H9 (cell line): ENCODE measurements around the gene LYAR. TPM values are rescaled to one million over a fixed set of nuclear protein-coding genes. Genes with fewer than 3 reads are reported as not detected.

ENCODE experiments used
- DNase-seq: peaks from one replicate; pipeline ENCODE4 v3.0.0-alpha.2; 2017
- H2AFZ ChIP-seq: one replicate; pipeline ENCODE4 v1.6.1; 2013; ENCODE audit warnings: mild to moderate bottlenecking, low read length, control low read depth, moderate library complexity
- H2AK5ac ChIP-seq: 2 replicates; pipeline ENCODE4 v1.6.1; 2013; ENCODE audit warnings: low read length, control low read depth, mixed read lengths; ENCODE audit not compliant: insufficient read length
- H2BK120ac ChIP-seq: one replicate; pipeline ENCODE4 v1.6.1; 2013; ENCODE audit warnings: low read depth, mild to moderate bottlenecking, low read length, control low read depth, inconsistent platforms; ENCODE audit not compliant: poor library complexity, severe bottlenecking
- H2BK12ac ChIP-seq: 2 replicates; pipeline ENCODE4 v1.6.1; 2013; ENCODE audit warnings: low read length, control low read depth, mixed read lengths, low read depth; ENCODE audit not compliant: insufficient read length
- H2BK15ac ChIP-seq: 2 replicates; pipeline ENCODE4 v1.6.1; 2013; ENCODE audit warnings: low read depth, low read length, control low read depth
- H2BK20ac ChIP-seq: one replicate; pipeline ENCODE4 v1.6.1; 2013; ENCODE audit warnings: low read depth, mild to moderate bottlenecking, low read length, control low read depth, inconsistent platforms; ENCODE audit not compliant: poor library complexity, severe bottlenecking
- H2BK5ac ChIP-seq: 2 replicates; pipeline ENCODE4 v1.6.1; 2013; ENCODE audit warnings: low read length, control low read depth, mixed read lengths; ENCODE audit not compliant: insufficient read length
- H3K14ac ChIP-seq: 2 replicates; pipeline ENCODE4 v1.6.1; 2013; ENCODE audit warnings: low read length, control low read depth; ENCODE audit not compliant: insufficient read depth
- H3K18ac ChIP-seq: 2 replicates; pipeline ENCODE4 v1.6.1; 2013; ENCODE audit warnings: low read depth, mild to moderate bottlenecking, mixed read lengths, low read length, control low read depth; ENCODE audit not compliant: insufficient read length
- H3K23ac ChIP-seq: 2 replicates; pipeline ENCODE4 v1.6.1; 2013; ENCODE audit warnings: low read length, control low read depth, mixed read lengths, low read depth; ENCODE audit not compliant: insufficient read length
- H3K23me2 ChIP-seq: 2 replicates; pipeline ENCODE4 v1.6.1; 2013; ENCODE audit warnings: low read depth, mild to moderate bottlenecking, mixed read lengths, low read length, control low read depth; ENCODE audit not compliant: insufficient read length, poor library complexity, severe bottlenecking
- H3K27ac ChIP-seq: 2 replicates; pipeline ENCODE4 v1.5.1; 2013; ENCODE audit warnings: low read length, control low read depth, mixed read lengths, low read depth; ENCODE audit not compliant: insufficient read length
- H3K27me3 ChIP-seq: 2 replicates; pipeline ENCODE4 v1.6.1; 2013; ENCODE audit warnings: low read length, control low read depth, inconsistent platforms; ENCODE audit not compliant: insufficient read depth
- H3K4ac ChIP-seq: 2 replicates; pipeline ENCODE4 v1.6.1; 2013; ENCODE audit warnings: low read depth, mild to moderate bottlenecking, control low read depth, inconsistent platforms, low read length, moderate library complexity
- H3K4me1 ChIP-seq: 2 replicates; pipeline ENCODE4 v1.6.1; 2013; ENCODE audit warnings: low read length, control low read depth, inconsistent platforms; ENCODE audit not compliant: insufficient read depth
- H3K4me2 ChIP-seq: 2 replicates; pipeline ENCODE4 v1.6.1; 2013; ENCODE audit warnings: low read length, control low read depth, mixed read lengths; ENCODE audit not compliant: insufficient read length, insufficient read depth
- H3K56ac ChIP-seq: 2 replicates; pipeline ENCODE4 v1.6.1; 2013; ENCODE audit warnings: low read depth, mild to moderate bottlenecking, mixed read lengths, low read length, control low read depth; ENCODE audit not compliant: insufficient read length
- H3K79me1 ChIP-seq: 2 replicates; pipeline ENCODE4 v1.6.1; 2013; ENCODE audit warnings: low read depth, mild to moderate bottlenecking, moderate library complexity, low read length, control low read depth, inconsistent platforms; ENCODE audit not compliant: insufficient read depth, poor library complexity, severe bottlenecking
- H3K79me2 ChIP-seq: 2 replicates; pipeline ENCODE4 v1.6.1; 2013; ENCODE audit warnings: low read length, control low read depth, inconsistent platforms; ENCODE audit not compliant: insufficient read depth
- H3K9ac ChIP-seq: 2 replicates; pipeline ENCODE4 v1.6.1; 2013; ENCODE audit warnings: low read length, control low read depth, mixed read lengths; ENCODE audit not compliant: insufficient read length; ENCODE audit errors: extremely low read depth
- H3K9me3 ChIP-seq: one replicate; pipeline ENCODE4 v1.6.1; 2013; ENCODE audit warnings: low read depth, low read length, inconsistent platforms; ENCODE audit not compliant: control insufficient read depth
- H3T11ph ChIP-seq: one replicate; pipeline ENCODE4 v1.6.1; 2013; ENCODE audit warnings: mild to moderate bottlenecking, low read length, control low read depth, inconsistent platforms
- H4K20me1 ChIP-seq: one replicate; pipeline ENCODE4 v1.6.1; 2013; ENCODE audit not compliant: control insufficient read depth, insufficient read length, insufficient read depth
- H4K5ac ChIP-seq: 2 replicates; pipeline ENCODE4 v1.6.1; 2013; ENCODE audit warnings: low read depth, mild to moderate bottlenecking, mixed read lengths, low read length, control low read depth; ENCODE audit not compliant: insufficient read length
- H4K8ac ChIP-seq: replicated peaks from 2 replicates; pipeline ENCODE4 v1.6.1; 2013; ENCODE audit warnings: low read length, control low read depth, mixed read lengths, low read depth; ENCODE audit not compliant: insufficient read length
- H4K91ac ChIP-seq: 2 replicates; pipeline ENCODE4 v1.6.1; 2013; ENCODE audit warnings: low read depth, mild to moderate bottlenecking, moderate library complexity, mixed read lengths, low read length, control low read depth; ENCODE audit not compliant: insufficient read length
- H3K27ac Mint-ChIP-seq, 3 experiments: 2 replicates in 2 of 3; 3 replicates in 1 of 3; pipeline ENCODE4 v1.8.0; 2020 to 2021; ENCODE audit warnings: mixed read lengths in 3 of 3, mild to moderate bottlenecking in 1 of 3, moderate library complexity in 1 of 3
- H3K27me3 Mint-ChIP-seq: 2 replicates; pipeline ENCODE4 v1.8.0; 2021; ENCODE audit warnings: low read depth, mild to moderate bottlenecking, moderate library complexity, mixed read lengths
- H3K36me3 Mint-ChIP-seq, 3 experiments: 2 replicates in 2 of 3; 3 replicates in 1 of 3; pipeline ENCODE4 v1.8.0; 2020 to 2021; ENCODE audit warnings: low read depth in 3 of 3, mixed read lengths in 3 of 3; ENCODE audit not compliant: insufficient read depth in 1 of 3
- H3K4me1 Mint-ChIP-seq, 2 experiments: 2 replicates each; pipeline ENCODE4 v1.8.0; 2020; ENCODE audit warnings: mixed read lengths in 2 of 2
- H3K4me3 Mint-ChIP-seq, 2 experiments: 2 replicates in 1 of 2; 3 replicates in 1 of 2; pipeline ENCODE4 v1.8.0; 2020 to 2021; ENCODE audit warnings: mild to moderate bottlenecking in 2 of 2, mixed read lengths in 2 of 2, moderate library complexity in 1 of 2
- H3K9me3 Mint-ChIP-seq, 2 experiments: 2 replicates in 1 of 2; 3 replicates in 1 of 2; pipeline ENCODE4 v1.8.0; 2020; ENCODE audit warnings: mild to moderate bottlenecking in 2 of 2, mixed read lengths in 2 of 2, moderate library complexity in 1 of 2
- WGBS: extraction: QIAGEN DNeasy Blood & Tissue Kit; methylation state at CpG from one replicate; pipeline ENCODE4 v1.1.7; 2013; ENCODE audit warnings: missing lambda C conversion rate, low lambda C conversion rate, mixed read lengths; ENCODE audit not compliant: insufficient read length; ENCODE audit errors: extremely low coverage; 5-methylcytosine and 5-hydroxymethylcytosine counted together
- total RNA-seq: library from RNA; stranded (reverse); gene quantifications from 2 replicates; pipeline ENCODE4 v1.2.1, GENCODE V29; 2021
- TF ChIP-seq, protein P1 (sequence below): fragments of 200-600 bp; sonication (generic); conservative IDR thresholded peaks from 3 replicates; pipeline ENCODE4 v1.8.0; 2021; ENCODE audit warnings: antibody characterized with exemption, mild to moderate bottlenecking

LYAR gene
- total RNA-seq, 1 experiment from 2014 or later: 50.9 TPM

DNA sequence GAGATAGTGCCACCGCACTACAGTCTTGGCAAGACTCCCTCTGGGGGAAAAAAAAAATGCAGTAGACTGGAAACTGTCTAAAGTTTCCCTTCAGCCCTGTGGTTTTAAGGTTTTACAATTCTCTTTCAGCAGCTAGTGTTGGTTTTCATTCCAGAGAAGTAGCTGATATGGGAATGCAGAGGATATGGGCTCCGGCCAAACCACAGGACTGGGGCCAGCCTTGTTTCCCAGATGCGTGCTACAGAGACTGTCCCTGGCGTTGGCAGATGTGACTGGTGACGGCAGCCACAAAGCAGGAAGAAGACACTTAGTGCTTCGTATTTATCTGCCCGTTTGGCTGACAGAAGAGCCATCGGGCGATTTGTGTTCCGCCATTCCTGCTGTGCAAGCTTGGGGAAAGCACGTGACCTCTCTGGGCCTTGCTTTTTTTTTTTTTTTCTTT is 43.3 kb upstream of the LYAR start:
- Histone ChIP-seq H3K27me3 (no peaks in the 10 kb centered on the region), H2AFZ (no peak overlapping the region), H4K8ac (no peak overlapping the region), H3K79me2 (no peaks in the 10 kb centered on the region), H3K4me2 (no peak overlapping the region), H3K18ac (no peak overlapping the region), H4K91ac (no peak overlapping the region), H3K27ac (no peak overlapping the region), H2BK12ac (no peak overlapping the region), H2BK15ac (no peak overlapping the region), H3K14ac (no peak overlapping the region), H3K4me1 (no peaks in the 10 kb centered on the region), H3K9me3 (no peaks in the 10 kb centered on the region), H3K79me1 (no peaks in the 10 kb centered on the region), H3K56ac (no peak overlapping the region), H4K5ac (no peak overlapping the region), H3K23me2 (no peaks in the 10 kb centered on the region), H4K20me1 (no peaks in the 10 kb centered on the region), H2BK20ac (no peak overlapping the region), H2AK5ac (no peak overlapping the region), H2BK120ac (no peak overlapping the region), H3T11ph (no peak overlapping the region), H3K23ac (no peak overlapping the region), H3K9ac (no peak overlapping the region), H2BK5ac (no peak overlapping the region), H3K4ac (no peak overlapping the region)
- Mint-ChIP-seq H3K4me3 (no peak overlapping the region), H3K36me3 (no peaks in the 10 kb centered on the region; a peak in 1 of 7 replicates), H3K4me1 (no peaks in the 10 kb centered on the region), H3K27me3 (peaks cover 27% of the 10 kb centered on the region), H3K27ac (no peak overlapping the region), H3K9me3 (no peaks in the 10 kb centered on the region; a peak in 1 of 5 replicates)
- no peak for DNase-seq
- TF ChIP-seq, protein P1, sequence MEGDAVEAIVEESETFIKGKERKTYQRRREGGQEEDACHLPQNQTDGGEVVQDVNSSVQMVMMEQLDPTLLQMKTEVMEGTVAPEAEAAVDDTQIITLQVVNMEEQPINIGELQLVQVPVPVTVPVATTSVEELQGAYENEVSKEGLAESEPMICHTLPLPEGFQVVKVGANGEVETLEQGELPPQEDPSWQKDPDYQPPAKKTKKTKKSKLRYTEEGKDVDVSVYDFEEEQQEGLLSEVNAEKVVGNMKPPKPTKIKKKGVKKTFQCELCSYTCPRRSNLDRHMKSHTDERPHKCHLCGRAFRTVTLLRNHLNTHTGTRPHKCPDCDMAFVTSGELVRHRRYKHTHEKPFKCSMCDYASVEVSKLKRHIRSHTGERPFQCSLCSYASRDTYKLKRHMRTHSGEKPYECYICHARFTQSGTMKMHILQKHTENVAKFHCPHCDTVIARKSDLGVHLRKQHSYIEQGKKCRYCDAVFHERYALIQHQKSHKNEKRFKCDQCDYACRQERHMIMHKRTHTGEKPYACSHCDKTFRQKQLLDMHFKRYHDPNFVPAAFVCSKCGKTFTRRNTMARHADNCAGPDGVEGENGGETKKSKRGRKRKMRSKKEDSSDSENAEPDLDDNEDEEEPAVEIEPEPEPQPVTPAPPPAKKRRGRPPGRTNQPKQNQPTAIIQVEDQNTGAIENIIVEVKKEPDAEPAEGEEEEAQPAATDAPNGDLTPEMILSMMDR: no peak
- no CpG with 5 or more reads among the region's 11 CpGs for WGBS
